PFSK-1 (cell line): ENCODE results near the gene RPS15.

Experiments
- FOXP2 ChIP-seq: optimal IDR thresholded peaks from 2 replicates; pipeline ENCODE3; 2011; ENCODE audit warnings: borderline replicate concordance, control low read depth, inconsistent platforms; ENCODE audit not compliant: insufficient read depth; ENCODE audit errors: extremely low read length, extremely low read depth
- POLR2AphosphoS5 ChIP-seq: IDR thresholded peaks from 2 replicates; pipeline ENCODE4 v1.6.1; 2012; ENCODE audit warnings: low read depth, mild to moderate bottlenecking, control low read depth, low read length, moderate library complexity
- REST ChIP-seq, 2 experiments: IDR thresholded peaks; 2 replicates each; pipeline versions ENCODE4 v1.6.1 to v1.8.0; 2011 to 2012; ENCODE audit warnings: low read depth in 2 of 2, low read length in 2 of 2, control low read depth in 1 of 2, inconsistent platforms in 1 of 2, mild to moderate bottlenecking in 1 of 2, moderate library complexity in 1 of 2; ENCODE audit not compliant: insufficient read depth in 1 of 2
- SIN3A ChIP-seq: IDR thresholded peaks from 2 replicates; pipeline ENCODE4 v1.6.1; 2012; ENCODE audit warnings: mild to moderate bottlenecking, low read length, moderate library complexity, borderline replicate concordance; ENCODE audit not compliant: insufficient read depth
- TAF1 ChIP-seq: IDR thresholded peaks from 2 replicates; pipeline ENCODE4 v1.6.1; 2012; ENCODE audit warnings: low read length, control low read depth, borderline replicate concordance; ENCODE audit not compliant: insufficient read depth

Gene RPS15

GRCh38 chr19:1421218-1421957, 16.8 kb upstream of the RPS15 start:
- TF ChIP-seq POLR2AphosphoS5 (no peak), FOXP2 (no peak), SIN3A (no peak), TAF1 (no peak), REST (IDR thresholded peaks at IDR 0.05; ENCODE audit: insufficient read depth in 1 of 2, low read depth in 2 of 2, low read length in 2 of 2) (no peak)

- TF ChIP-seq FOXP2 (no peak), TAF1 (no peak), POLR2AphosphoS5 (no peak), SIN3A (no peak), REST (IDR thresholded peaks at IDR 0.05; ENCODE audit: insufficient read depth in 1 of 2, low read depth in 2 of 2, low read length in 2 of 2) (no peak)
Observed at GRCh38 chr19:1421958-1422305, 16.3 kb upstream of the RPS15 start.

- TF ChIP-seq FOXP2 = no peak
- TF ChIP-seq SIN3A = no peak
- TF ChIP-seq TAF1 = no peak
- TF ChIP-seq POLR2AphosphoS5 = no peak
- TF ChIP-seq REST (IDR thresholded peaks at IDR 0.05; ENCODE audit: insufficient read depth in 1 of 2, low read depth in 2 of 2, low read length in 2 of 2) = no peak
Observed at GRCh38 chr19:1422360-1422759, 15.8 kb upstream of the RPS15 start.

- no peak for TF ChIP-seq TAF1
- no peak for TF ChIP-seq SIN3A
- no peak for TF ChIP-seq REST (IDR thresholded peaks at IDR 0.05; ENCODE audit: insufficient read depth in 1 of 2, low read depth in 2 of 2, low read length in 2 of 2)
- no peak for TF ChIP-seq FOXP2
- TF ChIP-seq POLR2AphosphoS5 = no peak
Observed at GRCh38 chr19:1422943-1423342, 15.3 kb upstream of the RPS15 start.
